NCI-H2196 (cell line): ENCODE results near the gene CDK5RAP3.
"Not testable (repeated sequence)": the region's sequence is repeated elsewhere in the genome, so short reads cannot be mapped to it uniquely, and the experiment has no call there.

Source experiments
- DNase-seq: peaks from one replicate; lab custom pipeline; 2025; ENCODE audit not compliant: unreplicated experiment; lab: John Stamatoyannopoulos, UW

The CDK5RAP3 gene

GRCh38 chr17:47996201-47996600 is 25.3 kb downstream of the CDK5RAP3 start:
- no peak for DNase-seq

DNA sequence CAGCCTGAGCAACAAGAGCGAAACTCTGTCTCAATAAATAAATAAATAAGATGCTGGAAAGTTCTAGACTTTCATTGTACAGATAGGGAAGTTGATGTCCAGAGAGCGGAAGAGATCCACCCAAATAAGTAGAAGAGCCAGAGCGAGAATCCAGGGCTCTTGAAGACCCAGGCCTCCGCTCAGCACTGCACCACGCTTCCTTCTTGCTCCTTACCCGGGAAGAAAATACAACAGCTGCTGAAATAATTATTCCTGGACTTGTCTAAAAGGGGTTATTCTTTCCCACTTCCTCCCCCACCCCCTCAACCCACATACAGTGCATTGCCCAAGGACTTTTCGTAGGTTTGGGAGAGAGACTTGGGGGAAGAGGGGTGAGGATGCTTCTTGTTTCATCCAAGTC is 26.7 kb downstream of the CDK5RAP3 start:
- no peak for DNase-seq

GRCh38 chr17:47998044-47998443 is 27.1 kb downstream of the CDK5RAP3 start:
- DNase-seq: no peak

DNA sequence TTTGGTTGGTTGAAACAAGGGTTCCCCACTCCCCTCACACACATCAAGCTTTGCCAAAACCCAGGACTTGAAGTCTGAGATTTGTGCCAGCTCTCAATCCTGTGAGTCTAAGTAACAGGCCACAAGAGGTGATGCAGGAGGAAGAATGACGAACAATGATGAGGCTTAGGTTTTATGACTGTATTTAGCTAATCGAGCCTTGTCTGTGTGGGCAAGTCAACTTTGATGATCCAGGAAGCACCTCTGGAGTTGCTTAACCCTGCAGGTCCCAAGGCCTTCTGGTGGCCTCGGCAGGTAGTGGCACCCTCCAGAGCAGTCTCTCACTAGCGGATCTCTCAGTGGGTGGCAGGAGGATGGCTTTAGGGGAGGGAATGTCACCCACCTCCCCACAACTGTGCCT is 28.7 kb downstream of the CDK5RAP3 start:
- no peak for DNase-seq

- DNase-seq: no peak
Measured at GRCh38 chr17:48001197-48001596, 30.3 kb downstream of the CDK5RAP3 start.

DNA sequence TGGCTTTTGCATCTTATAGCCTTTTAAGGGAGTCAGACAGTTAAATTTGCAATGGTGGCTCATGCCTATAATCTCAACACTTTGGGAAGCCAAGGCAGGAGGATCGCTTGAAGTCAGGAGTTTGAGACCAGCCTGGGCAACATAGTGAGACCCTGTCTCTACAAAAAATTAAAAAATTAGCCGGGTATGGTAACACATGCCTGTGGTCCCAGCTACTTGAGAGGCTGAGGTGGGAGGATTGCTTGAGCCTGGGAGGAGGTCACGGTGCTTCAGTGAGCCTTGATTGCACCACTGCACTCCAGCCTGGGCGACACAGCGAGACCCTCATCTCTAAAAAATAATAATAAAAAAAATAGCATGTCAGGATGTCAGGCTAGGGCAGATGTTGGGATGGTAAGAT is 30.7 kb downstream of the CDK5RAP3 start:
- not testable (repeated sequence) for DNase-seq

GRCh38 chr17:48002266-48002915 is 31.5 kb downstream of the CDK5RAP3 start:
- DNase-seq: peak; percentile 28

GRCh38 chr17:48002916-48003416 is 32.1 kb downstream of the CDK5RAP3 start:
- no peak for DNase-seq

DNA sequence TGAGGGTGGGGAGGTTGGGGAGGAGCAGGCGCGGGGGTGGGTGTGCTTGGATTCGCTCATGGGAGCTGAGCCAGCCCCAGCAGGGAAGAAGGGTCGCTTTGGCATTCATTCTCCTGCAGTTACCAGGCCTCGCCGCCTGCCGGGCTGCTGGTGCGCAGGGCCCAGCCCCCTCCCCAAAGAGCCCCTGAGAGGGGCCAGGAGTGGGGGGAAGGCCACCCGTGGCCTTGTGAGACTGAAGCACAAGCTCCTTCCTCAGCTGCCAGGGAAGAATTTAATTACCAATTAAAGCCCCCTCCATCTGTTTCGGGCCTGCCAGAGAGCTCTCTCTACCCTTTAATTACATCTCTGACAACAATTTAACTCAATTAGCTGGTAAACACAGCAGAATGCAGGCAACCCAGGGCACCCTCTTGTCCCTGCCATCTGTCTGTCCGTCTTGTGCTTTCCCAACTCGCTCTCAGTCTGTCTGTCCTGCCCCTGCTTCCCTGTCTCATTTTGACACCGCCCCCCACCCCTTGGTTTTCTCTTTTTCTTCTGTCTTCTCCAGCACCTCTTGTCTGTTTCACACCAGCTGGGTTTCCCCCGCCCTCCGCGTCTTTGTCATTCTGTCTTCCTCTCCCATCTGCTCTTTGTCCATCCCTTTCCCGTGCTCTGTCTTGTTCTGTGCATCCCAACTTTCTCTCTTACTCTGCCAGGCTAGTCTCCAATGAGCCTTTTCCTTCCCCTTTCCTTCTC is 32.7 kb downstream of the CDK5RAP3 start:
- no peak for DNase-seq

- DNase-seq: no peak
Measured at GRCh38 chr17:48004983-48005382, 34.1 kb downstream of the CDK5RAP3 start.

DNA sequence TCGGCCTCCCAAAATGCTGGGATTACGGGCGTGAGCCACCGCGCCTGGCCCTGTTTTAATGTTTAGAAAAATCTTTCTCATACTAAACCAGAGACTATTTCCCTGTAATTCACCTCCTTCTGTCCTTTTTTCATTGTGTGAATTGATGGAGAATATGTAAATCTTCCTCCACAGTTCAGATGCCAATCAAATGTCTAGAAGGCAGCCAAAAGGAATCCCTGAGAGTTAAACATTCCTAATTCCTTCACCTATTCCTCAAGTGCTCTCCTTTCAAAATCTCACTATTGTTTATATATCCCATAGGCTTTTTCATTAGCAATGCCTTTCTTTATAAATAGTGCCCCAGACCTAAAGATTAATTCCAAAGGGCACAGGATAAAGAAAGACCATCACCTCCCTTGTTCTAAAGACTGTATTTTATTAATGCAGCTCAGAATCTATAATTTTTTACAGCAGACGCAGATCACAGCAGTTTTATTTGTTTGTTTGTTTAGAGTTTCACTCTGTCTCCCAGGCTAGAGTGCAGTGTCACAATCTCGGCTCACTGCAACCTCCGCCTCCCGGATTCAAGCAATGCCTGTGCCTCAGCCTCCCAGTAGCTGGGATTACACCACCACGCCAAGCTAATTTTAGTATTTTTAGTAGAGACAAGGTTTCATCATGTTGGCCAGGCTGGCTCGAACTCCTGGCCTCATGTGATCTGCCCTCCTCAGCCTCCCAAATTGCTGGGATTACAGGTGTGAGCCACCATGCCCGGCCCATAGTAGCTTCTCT is 36.2 kb downstream of the CDK5RAP3 start:
- no peak for DNase-seq

GRCh38 chr17:48010193-48010592 is 39.3 kb downstream of the CDK5RAP3 start:
- DNase-seq: no peak

DNA sequence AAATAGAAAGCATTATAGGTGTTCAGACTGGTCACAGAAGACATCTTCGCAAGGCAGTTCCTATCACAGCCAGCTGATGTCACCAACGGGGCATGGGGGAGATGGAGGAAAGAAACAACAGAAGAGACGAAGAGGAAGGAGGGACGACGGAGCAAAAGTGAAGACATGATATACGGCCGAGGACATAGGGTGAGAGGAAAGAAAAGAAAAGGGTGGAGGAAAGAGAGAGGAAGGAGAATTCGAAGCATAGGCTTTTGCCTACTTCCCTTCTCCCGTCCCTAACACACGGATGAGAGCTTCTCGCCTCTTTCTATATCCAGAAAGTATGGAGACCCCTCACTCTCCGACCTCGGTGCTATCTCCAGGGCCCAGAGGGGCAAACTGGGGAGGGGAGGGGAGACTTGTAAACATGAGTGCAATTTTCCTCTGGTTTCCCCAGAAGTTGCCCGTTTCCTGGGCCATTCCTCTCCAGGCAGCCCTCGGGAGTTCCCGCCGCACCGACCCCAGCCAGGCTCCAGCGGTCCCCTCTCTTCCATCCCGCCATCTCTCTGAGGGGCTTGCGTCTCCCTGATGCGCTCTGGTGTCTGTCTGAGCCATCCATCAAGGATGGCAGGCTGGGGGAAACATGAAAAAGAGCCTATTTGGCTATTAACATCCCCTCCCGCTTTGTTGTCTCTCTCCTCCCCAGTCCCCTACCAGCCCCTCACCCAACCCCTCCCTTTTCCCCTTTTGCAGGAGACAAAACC is 40.7 kb downstream of the CDK5RAP3 start:
- DNase-seq: peak; percentile 59

GRCh38 chr17:48012151-48012520 is 41.2 kb downstream of the CDK5RAP3 start:
- DNase-seq: peak; percentile 84

DNA sequence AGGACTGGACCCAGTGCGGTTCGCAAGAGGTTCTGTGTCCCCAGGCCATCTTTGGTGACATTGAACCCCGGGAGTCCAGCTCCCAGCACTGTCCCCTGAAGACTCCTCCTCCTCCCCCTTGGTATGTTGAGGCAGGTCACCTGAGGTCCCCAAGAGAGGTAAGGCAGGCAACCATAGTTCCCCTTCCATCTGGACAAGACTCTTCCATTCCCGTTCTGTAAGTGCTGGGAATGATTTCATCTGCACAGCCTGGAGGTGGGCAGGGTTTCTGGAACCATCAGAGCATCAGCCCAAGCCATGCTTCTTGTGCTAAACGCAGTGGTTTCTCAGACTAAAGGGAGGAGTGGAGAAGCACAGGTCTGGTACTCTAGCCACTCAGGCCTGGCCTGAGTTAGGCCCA is 41.7 kb downstream of the CDK5RAP3 start:
- no peak for DNase-seq

GRCh38 chr17:48013876-48014594 is 43.1 kb downstream of the CDK5RAP3 start:
- no peak for DNase-seq

GRCh38 chr17:48014595-48015111 is 43.7 kb downstream of the CDK5RAP3 start:
- DNase-seq: no peak

GRCh38 chr17:48016112-48016511 is 45.2 kb downstream of the CDK5RAP3 start:
- no peak for DNase-seq

- DNase-seq: not testable (repeated sequence)
Measured at GRCh38 chr17:48017817-48018158, 46.9 kb downstream of the CDK5RAP3 start.

- no peak for DNase-seq
Measured at GRCh38 chr17:48021934-48022333, 51.0 kb downstream of the CDK5RAP3 start.
